GM21576 (cell line): ENCODE results near the gene CMC2.

Source experiments
- ATAC-seq: cut with Tn5 transposase; IDR thresholded peaks from one replicate; pipeline ENCODE4 v1.9.1; 2021; ENCODE audit warnings: mild to moderate bottlenecking, moderate library complexity; ENCODE audit not compliant: unreplicated experiment

The CMC2 gene

DNA sequence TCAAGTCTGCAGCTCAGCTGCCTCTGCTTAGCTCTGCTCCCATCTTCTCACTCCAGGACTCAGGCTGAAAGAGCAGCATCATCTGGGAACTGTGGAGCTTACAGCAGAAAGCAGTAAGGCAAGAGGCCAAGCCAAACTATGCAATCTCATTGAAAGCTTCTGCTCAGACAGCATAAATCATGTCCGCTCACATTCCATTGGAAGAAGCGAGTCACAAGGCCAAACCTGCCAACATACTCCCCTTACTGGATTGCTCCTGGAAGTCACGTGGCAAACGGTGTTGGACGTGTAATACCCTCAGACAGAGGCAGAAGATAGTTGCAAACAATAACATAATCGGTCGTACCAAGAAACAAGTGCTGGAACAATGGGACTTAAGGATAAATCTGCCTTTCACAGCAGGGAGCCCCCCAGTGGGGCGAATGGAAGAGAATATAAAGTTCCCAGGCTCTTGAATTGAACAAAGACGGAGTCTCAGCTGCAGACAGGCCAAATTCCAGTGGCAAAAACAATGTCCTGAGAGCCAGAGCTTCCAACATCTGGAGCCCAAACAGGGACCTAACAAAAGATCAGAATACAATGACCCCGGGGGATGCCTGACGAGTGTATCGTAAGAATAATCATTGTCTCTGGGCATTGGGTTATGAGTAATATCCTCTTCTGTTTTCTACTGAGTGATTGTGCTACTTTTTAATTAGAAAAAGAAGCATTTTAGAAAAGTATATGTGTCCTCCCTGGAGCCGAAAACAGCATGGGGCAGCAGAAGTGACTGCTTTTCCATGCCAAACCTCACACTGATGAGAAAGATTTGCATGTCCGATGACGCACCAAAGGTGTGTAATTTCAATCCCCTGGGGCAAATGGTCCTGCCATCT is 68.4 kb downstream of the CMC2 start:
- no peak for ATAC-seq

DNA sequence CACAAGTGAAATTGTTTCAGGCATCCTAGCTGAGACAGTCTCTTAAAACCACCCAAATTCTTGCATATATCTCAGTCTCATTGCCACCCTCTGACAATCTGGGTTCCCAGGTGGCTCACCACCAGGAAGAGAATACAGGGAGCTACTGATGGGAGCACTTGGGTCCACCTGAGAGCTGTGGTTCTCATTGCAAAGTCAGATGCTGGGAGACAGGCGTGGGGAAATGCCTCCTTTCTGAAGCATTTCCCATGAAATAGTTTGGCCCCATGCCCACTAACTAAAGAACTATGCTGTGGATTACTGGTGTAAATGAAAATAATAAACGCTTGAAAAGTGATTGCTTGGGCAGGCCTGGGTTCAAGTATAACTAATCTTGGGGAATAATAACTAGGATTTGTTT is 70.3 kb downstream of the CMC2 start:
- ATAC-seq, result no peak

- no peak for ATAC-seq
Observed at GRCh38 chr16:80935691-80936090, 71.0 kb downstream of the CMC2 start.

DNA sequence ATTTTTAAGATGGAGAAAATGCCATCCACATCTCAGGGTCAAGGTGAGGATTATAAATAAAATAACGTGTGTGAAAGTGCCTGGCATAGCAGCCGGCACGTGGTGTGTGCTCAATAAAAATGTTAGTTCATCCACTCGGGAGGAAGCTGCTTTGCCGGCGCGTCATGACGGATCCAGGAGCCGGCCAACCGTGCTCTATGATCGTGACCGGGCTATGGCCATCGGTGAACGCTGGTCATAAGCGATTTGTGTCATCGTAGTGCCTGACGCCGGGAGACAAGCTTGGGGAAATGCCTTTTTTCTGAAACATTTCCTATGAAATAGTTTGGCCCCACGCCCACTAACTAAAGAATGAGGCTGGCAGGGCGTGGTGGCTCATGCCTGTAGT is 74.0 kb downstream of the CMC2 start:
- ATAC-seq, result no peak

DNA sequence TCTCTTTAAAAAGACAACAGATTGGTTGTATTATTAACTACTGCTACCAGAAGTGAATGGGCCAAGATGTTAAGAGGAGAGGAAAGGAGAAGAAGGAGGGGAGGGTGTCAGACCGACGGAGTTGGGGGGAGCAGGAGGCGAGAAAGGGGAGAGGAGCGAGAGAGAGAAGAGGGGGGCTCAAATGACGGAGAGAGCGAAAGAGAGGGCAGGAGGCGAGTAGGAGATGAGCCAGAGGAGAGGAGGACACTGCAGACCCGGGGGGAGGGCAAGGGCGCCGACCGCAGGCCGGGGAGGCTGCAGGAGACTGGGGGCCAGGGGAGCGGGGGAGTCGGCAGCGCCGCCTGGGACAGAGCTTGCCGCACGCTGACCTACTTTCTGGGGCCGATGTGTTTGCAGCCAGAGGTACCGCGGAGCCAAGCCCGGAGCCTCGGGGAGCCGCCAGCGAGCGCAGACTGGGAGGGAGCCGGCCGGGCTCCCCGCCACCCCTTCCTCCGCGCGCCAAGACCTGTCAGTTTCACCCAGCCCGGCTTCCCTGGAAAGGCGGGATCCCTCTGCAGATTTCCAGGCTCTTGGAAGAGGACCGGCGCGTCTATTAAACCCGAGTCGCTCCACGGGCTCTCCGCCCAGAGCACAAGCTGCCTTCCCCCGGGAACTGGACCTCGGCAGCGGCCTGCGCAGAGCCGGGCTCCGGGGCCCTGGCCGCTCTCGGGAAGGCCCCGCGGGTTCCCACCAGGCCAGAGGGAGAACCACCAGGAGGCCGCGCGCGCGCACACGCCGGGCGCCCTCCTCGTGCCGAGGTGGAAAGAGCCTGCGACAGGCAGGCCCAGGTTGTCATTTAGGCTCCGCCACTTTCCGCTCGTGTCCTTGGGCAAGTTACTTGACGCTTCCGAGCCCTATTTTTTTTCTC is 74.6 kb downstream of the CMC2 start:
- ATAC-seq, result no peak

DNA sequence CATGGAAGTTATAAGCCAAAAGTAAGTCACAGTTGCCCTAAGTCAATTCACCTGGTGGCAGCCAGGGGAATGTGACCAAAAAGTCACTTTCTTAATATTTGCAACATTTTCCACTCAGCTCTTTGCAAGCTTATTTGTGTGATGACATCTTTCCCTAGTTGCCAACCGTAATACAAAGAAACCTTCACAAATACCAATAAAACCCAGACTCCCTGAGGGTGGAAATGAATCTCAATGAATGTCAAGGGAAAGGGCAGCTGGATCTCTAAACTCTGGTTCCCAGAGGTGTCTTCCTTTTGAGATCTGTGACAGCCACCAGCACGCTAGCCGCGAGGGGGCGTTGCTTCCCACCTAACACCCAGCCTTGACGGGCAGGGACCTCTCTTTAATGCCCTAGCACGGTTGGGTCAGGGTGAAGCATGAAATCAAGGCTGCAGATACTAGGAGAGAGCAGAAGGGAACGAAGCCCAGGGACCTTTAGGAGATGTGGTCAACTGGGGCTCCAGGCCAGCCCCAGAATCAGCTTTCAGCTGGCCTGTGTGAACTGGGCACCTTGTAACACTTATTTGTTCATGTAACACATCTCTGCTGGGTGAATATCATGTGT is 82.2 kb downstream of the CMC2 start:
- peak; percentile 71 for ATAC-seq

DNA sequence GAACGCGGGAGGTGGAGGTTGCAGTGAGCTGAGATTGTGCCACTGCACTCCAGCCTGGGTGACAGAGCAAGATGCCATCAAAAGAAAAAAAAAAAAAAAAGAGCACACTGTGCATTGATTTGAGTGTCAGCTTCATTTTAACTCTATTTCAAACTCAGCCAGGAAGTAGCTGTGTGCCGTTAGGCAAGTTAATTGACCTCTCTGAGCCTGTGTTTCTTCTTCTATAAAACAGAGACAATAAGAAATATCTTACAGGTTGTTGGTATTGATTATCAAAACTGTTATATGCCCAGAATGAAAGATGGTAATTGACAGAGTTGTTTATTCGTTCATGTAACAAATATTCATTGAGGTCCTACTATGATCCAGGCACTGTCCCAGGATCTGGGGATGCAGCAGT is 83.3 kb downstream of the CMC2 start:
- no peak for ATAC-seq
